Frontal cortex (tissue), 1 donor: Measurements from ENCODE around the gene SNRPD1. TPM values are rescaled to one million over a fixed set of nuclear protein-coding genes. Genes with fewer than 3 reads are reported as not detected.

Source experiments
- small RNA-seq: library from RNA; depleted of rRNA; stranded (forward); fragments of <200 nt; gene quantifications from one replicate; pipeline ENCODE3, GENCODE V24; 2014
- total RNA-seq: library from RNA; depleted of rRNA; stranded (reverse); fragments of >200 nt; gene quantifications from one replicate; pipeline ENCODE4 v1.2.3, GENCODE V29; 2014

The SNRPD1 gene
- total RNA-seq, 1 donor from 2014 or later = 34.2 TPM

Small RNA genes lying within 50 kb of the gene (small RNA-seq; reads per million reads assigned to genes)
- gene MIR320C1 = not detected

Other genes with a start within 250 kb of the SNRPD1 start
- gene ESCO1, start 11.6 kb upstream of the SNRPD1 start, total RNA-seq = 43.2 TPM
- gene ABHD3, start 92.5 kb downstream of the SNRPD1 start, total RNA-seq = 7.7 TPM
- 88.9 TPM for gene MIB1, start 128.5 kb downstream of the SNRPD1 start, total RNA-seq